Sigmoid colon (tissue), 7 donors: ENCODE measurements around the gene BAX. TPM values are rescaled to one million over a fixed set of nuclear protein-coding genes. Genes with fewer than 3 reads are reported as not detected.
"Not testable (repeated sequence)": the region's sequence is repeated elsewhere in the genome, so short reads cannot be mapped to it uniquely, and the experiment has no call there.

Experiments used
- DNase-seq: peaks from one replicate; pipeline ENCODE4 v3.0.0-alpha.2; 2019
- H3K27ac ChIP-seq, 4 donors: fragments of 200-600 bp; sonication (generic); one replicate each; pipeline ENCODE4 v1.5.1; 2016 to 2019; ENCODE audit warnings: mild to moderate bottlenecking in 1 of 4
- H3K27me3 ChIP-seq, 3 donors: fragments of 200-600 bp; sonication (generic); one replicate each; pipeline ENCODE4 v1.5.1; 2019; ENCODE audit warnings: mild to moderate bottlenecking in 1 of 3
- H3K36me3 ChIP-seq, 4 donors: fragments of 200-600 bp; sonication (generic); one replicate each; pipeline ENCODE4 v1.5.1; 2016 to 2019
- H3K4me1 ChIP-seq, 4 donors: fragments of 200-600 bp; sonication (generic); one replicate each; pipeline ENCODE4 v1.5.1; 2017 to 2019
- H3K4me3 ChIP-seq, 4 donors: fragments of 200-600 bp; sonication (generic); one replicate each; pipeline ENCODE4 v1.5.1; 2017 to 2019; ENCODE audit warnings: mild to moderate bottlenecking in 2 of 4, moderate library complexity in 1 of 4
- H3K9me3 ChIP-seq, 4 donors: fragments of 200-600 bp in 3 of 4; sonication (generic) in 3 of 4; one replicate each; pipeline versions ENCODE4 v1.5.1 to v1.6.1; 2013 to 2019
- EP300 ChIP-seq, 4 donors: sonication (generic); formaldehyde crosslinking; IDR thresholded peaks; one replicate each; pipeline ENCODE4 v1.6.1; 2017; ENCODE audit warnings: antibody characterized with exemption in 4 of 4
- POLR2A ChIP-seq, 2 donors: fragments of 450-650 bp; IDR thresholded peaks; one replicate each; pipeline ENCODE4 v1.6.1; 2016; ENCODE audit warnings: antibody characterized with exemption in 2 of 2, mild to moderate bottlenecking in 2 of 2, moderate library complexity in 2 of 2
- POLR2AphosphoS5 ChIP-seq, 4 donors: sonication (generic); formaldehyde crosslinking; IDR thresholded peaks; one replicate each; pipeline ENCODE4 v1.6.1; 2017; ENCODE audit warnings: antibody characterized with exemption in 4 of 4
- WGBS, 2 donors: extraction: QIAGEN DNeasy Blood & Tissue Kit; methylation state at CpG; one replicate each; pipeline ENCODE4 v1.1.7; 2013; 5-methylcytosine and 5-hydroxymethylcytosine counted together
- intact Hi-C: fragments of 100-400 bp; cut with DNase I; formaldehyde crosslinking; loops from one replicate; pipeline ENCODE4 v1.15.1; 2023
- polyA plus RNA-seq, 3 donors: library from polyadenylated mRNA; stranded (reverse); fragments of 200-250 nt; gene quantifications; one replicate each; pipeline ENCODE4 v1.2.3, GENCODE V29; 2013
- total RNA-seq, 4 donors: library from RNA; depleted of rRNA; stranded (reverse); fragments of >200 nt; gene quantifications; one replicate each; pipeline ENCODE4 v1.1.0, GENCODE V29; 2016
- TF ChIP-seq, protein P1 (sequence below), 4 experiments: fragments of 450-650 bp in 3 of 4; fragments of 200-600 bp in 1 of 4; IDR thresholded peaks; one replicate each; pipeline ENCODE4 v1.5.1; 2016 to 2019; ENCODE audit warnings: antibody characterized with exemption in 4 of 4, mild to moderate bottlenecking in 3 of 4, moderate library complexity in 2 of 4
- donor health status: healthy with polysubstance abuse.
- donor health status: Bipolar disorder and iron deficiency.
- donor health status: healthy.

Gene BAX
- total and polyA plus RNA-seq, 7 donors: 17.9 to 216 (median 61.5) TPM

DNA sequence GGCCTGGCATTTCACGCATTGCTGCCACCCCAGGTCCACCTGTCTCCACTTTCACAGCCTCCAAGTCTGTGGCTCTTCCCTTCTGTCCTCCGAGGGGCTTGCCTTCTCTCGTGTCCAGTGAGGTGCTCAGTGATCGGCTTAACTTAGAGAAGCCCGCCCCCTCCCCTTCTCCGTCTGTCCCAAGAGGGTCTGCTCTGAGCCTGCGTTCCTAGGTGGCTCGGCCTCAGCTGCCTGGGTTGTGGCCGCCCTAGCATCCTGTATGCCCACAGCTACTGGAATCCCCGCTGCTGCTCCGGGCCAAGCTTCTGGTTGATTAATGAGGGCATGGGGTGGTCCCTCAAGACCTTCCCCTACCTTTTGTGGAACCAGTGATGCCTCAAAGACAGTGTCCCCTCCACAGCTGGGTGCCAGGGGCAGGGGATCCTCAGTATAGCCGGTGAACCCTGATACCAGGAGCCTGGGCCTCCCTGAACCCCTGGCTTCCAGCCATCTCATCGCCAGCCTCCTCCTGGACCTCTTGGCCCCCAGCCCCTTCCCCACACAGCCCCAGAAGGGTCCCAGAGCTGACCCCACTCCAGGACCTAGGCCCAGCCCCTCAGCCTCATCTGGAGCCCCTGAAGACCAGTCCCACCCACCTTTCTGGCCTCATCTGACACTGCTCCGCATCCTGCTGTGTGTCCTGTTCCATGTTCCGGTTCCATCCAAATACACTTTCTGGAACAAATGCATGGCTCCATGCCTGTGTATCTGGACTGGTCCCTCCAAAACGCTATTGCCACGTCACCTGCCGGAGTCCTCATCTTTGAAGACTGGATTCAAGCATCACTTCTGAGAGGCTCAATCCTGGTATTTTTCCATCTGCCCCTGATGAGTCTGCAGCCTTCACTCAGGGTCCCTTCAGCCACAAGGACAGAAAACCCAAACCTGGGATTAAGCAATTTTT lies 31.9 kb upstream of the BAX start:
- WGBS, 2 donors: 91 to 92% methylated on average over 18 of the region's 18 CpGs
- DNase-seq: no peak
- peaks cover 0 to 59% (median 24%) of the 10 kb centered on the region in 4 donors for H3K36me3 ChIP-seq

GRCh38 chr19:48925240-48925843 lies 29.3 kb upstream of the BAX start:
- Histone ChIP-seq H3K27me3 (no peaks in the 10 kb centered on the region), H3K36me3 (peaks cover 0 to 35% (median 15%) of the 10 kb centered on the region in 4 donors), H3K4me3 (no peak overlapping the region), H3K9me3 (no peaks in the 10 kb centered on the region), H3K4me1 (peaks cover 0 to 11% (median 3%) of the 10 kb centered on the region in 4 donors), H3K27ac (peak overlapping the region in 2 of 4 donors; percentile 7 to 27)
- no peak for DNase-seq
- TF ChIP-seq POLR2A (IDR thresholded peaks at IDR 0.05): no peak
- no peak for TF ChIP-seq POLR2AphosphoS5 (IDR thresholded peaks at IDR 0.05)
- TF ChIP-seq, protein P1, sequence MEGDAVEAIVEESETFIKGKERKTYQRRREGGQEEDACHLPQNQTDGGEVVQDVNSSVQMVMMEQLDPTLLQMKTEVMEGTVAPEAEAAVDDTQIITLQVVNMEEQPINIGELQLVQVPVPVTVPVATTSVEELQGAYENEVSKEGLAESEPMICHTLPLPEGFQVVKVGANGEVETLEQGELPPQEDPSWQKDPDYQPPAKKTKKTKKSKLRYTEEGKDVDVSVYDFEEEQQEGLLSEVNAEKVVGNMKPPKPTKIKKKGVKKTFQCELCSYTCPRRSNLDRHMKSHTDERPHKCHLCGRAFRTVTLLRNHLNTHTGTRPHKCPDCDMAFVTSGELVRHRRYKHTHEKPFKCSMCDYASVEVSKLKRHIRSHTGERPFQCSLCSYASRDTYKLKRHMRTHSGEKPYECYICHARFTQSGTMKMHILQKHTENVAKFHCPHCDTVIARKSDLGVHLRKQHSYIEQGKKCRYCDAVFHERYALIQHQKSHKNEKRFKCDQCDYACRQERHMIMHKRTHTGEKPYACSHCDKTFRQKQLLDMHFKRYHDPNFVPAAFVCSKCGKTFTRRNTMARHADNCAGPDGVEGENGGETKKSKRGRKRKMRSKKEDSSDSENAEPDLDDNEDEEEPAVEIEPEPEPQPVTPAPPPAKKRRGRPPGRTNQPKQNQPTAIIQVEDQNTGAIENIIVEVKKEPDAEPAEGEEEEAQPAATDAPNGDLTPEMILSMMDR (IDR thresholded peaks at IDR 0.05): no peak
- TF ChIP-seq EP300 (IDR thresholded peaks at IDR 0.05): no peak
- WGBS, 2 donors: 57 to 81% methylated on average over 11 of the region's 11 CpGs
- intact Hi-C loops: no loop called here

More for the DNA sequence above, 31.9 kb upstream of the BAX start:
- Histone ChIP-seq H3K27me3 (no peaks in the 10 kb centered on the region), H3K27ac (no peak overlapping the region), H3K4me3 (no peak overlapping the region), H3K4me1 (peaks cover 0 to 11% (median 3%) of the 10 kb centered on the region in 4 donors), H3K9me3 (no peaks in the 10 kb centered on the region)
- intact Hi-C loops: no loop called here
- TF ChIP-seq, protein P1 (IDR thresholded peaks at IDR 0.05): no peak
- TF ChIP-seq EP300 (IDR thresholded peaks at IDR 0.05) (no peak), POLR2A (IDR thresholded peaks at IDR 0.05) (no peak), POLR2AphosphoS5 (IDR thresholded peaks at IDR 0.05) (no peak)

DNA sequence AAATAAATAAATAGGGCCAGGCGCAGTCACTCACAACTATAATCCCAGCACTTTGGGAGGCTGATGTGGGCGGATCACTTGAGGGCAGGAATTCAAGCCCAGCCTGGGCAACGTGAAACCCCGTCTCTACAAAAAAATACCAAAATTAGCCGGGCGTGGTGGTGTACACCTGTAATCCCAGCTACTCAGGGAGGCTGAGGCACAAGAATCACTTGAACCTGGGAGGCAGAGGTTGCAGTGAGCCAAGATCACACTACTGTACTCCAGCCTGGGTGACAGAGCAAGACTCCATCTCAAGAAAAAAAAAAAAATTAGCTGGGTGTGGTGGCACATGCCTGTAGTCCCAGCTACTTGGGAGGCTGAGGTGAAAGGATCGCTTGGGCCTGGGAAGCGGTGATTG lies 28.8 kb upstream of the BAX start:
- Histone ChIP-seq H3K36me3 (peaks cover 0 to 30% (median 13%) of the 10 kb centered on the region in 4 donors), H3K4me1 (peaks cover 0 to 11% (median 3%) of the 10 kb centered on the region in 4 donors)
- DNase-seq, H3K27me3 ChIP-seq, H3K9me3 ChIP-seq, intact Hi-C loops, H3K27ac ChIP-seq, H3K4me3 ChIP-seq: not testable (repeated sequence)
- 66 to 87% methylated on average over 8 of the region's 8 CpGs for WGBS, 2 donors

- H3K36me3 ChIP-seq: peaks cover 0 to 20% (median 4%) of the 10 kb centered on the region in 4 donors
- TF ChIP-seq POLR2A (IDR thresholded peaks at IDR 0.05) (no peak), POLR2AphosphoS5 (IDR thresholded peaks at IDR 0.05) (peak in 3 of 4 donors; percentile 60 to 74 (median 65)), EP300 (IDR thresholded peaks at IDR 0.05) (peak in 1 of 4 donors; percentile 42)
- TF ChIP-seq, protein P1 (IDR thresholded peaks at IDR 0.05): no peak
- peaks cover 0 to 11% (median 3%) of the 10 kb centered on the region in 4 donors for H3K4me1 ChIP-seq
- intact Hi-C loops: no loop called here
- no peaks in the 10 kb centered on the region for H3K9me3 ChIP-seq
- H3K27me3 ChIP-seq: peaks cover 0 to 3% (median 0%) of the 10 kb centered on the region in 3 donors
- DNase-seq: peak; percentile 82
- H3K4me3 ChIP-seq: no peak overlapping the region
- peak overlapping the region in 2 of 4 donors; percentile 11 to 49 for H3K27ac ChIP-seq
- 19 to 46% methylated on average over 10 of the region's 10 CpGs for WGBS, 2 donors
These were observed 27.8 kb upstream of the BAX start for GRCh38 chr19:48926909-48927308.

DNA sequence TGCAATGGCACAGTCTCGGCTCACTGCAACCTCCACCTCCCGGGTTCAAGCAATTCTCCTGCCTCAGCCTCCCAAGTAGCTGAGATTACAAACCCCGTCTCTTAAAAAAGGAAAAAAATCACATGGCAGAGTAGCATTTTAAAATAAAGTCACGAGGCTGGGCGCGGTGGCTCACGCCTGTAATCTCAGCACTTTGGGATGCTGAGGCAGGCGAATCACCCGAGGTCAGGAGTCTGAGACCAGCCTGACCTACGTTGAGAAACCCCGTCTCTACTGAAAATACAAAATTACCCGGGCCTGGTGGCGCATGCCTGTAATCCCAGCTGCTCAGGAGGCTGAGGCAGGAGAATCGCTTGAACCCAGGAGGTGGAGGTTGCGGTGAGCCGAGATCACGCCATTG lies 27.0 kb upstream of the BAX start:
- H3K4me3 ChIP-seq, H3K9me3 ChIP-seq, intact Hi-C loops, H3K27ac ChIP-seq, DNase-seq: not testable (repeated sequence)
- Histone ChIP-seq H3K36me3 (peaks cover 0 to 12% (median 2%) of the 10 kb centered on the region in 4 donors), H3K4me1 (peaks cover 0 to 11% (median 3%) of the 10 kb centered on the region in 4 donors), H3K27me3 (peaks cover 0 to 11% (median 0%) of the 10 kb centered on the region in 3 donors)
- 48 to 87% methylated on average over 17 of the region's 17 CpGs for whole genome bisulfite sequencing, 2 donors
